ENCODE data around the gene CETN3. TPM values are rescaled to one million over a fixed set of nuclear protein-coding genes. Genes with fewer than 3 reads are reported as not detected.

Gene CETN3
- polyA plus RNA-seq, 3 donors: 0.59 to 9.0 (median 7.7) TPM

DNA sequence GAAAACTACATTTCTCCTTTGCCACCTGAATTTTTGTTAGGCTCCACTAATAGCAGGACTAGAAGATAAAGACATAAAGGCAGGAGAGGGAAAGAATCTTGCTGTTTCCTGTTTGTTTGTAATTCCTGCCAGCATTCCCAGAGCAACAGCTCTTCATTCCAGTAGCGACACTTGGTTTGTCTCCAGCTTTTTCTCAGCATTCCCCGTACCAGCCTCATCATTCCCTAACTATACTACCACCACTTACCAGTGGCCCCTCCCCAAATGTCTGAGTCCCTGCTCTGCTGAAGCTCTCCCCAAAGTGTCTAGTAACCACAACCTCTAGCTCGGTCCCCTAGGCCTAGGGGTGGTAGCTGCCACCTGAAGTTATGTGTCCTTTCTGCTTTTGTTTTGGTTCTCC, 18.6 kb downstream of the CETN3 start:
- intact Hi-C loops (cut with micrococcal nuclease): no loop called here
- TF ChIP-seq, protein P1, sequence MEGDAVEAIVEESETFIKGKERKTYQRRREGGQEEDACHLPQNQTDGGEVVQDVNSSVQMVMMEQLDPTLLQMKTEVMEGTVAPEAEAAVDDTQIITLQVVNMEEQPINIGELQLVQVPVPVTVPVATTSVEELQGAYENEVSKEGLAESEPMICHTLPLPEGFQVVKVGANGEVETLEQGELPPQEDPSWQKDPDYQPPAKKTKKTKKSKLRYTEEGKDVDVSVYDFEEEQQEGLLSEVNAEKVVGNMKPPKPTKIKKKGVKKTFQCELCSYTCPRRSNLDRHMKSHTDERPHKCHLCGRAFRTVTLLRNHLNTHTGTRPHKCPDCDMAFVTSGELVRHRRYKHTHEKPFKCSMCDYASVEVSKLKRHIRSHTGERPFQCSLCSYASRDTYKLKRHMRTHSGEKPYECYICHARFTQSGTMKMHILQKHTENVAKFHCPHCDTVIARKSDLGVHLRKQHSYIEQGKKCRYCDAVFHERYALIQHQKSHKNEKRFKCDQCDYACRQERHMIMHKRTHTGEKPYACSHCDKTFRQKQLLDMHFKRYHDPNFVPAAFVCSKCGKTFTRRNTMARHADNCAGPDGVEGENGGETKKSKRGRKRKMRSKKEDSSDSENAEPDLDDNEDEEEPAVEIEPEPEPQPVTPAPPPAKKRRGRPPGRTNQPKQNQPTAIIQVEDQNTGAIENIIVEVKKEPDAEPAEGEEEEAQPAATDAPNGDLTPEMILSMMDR (IDR thresholded peaks at IDR 0.05): no peak
- no peak overlapping the region for H3K27ac Mint-ChIP-seq
- H3K9me3 Mint-ChIP-seq: peaks cover 0 to 3% (median 0%) of the 10 kb centered on the region in 7 donors
- H3K4me1 Mint-ChIP-seq: no peaks in the 10 kb centered on the region
- H3K27me3 ChIP-seq (ENCODE audit: control insufficient read depth in 2 of 2, insufficient read depth in 2 of 2, low read length in 2 of 2): no peaks in the 10 kb centered on the region
- no peak overlapping the region for H3K4me3 Mint-ChIP-seq
- 100% methylated on average over 2 of the region's 3 CpGs for WGBS (ENCODE audit: insufficient coverage)
- peaks cover 0 to 2% (median 0%) of the 10 kb centered on the region in 3 donors for H3K27me3 Mint-ChIP-seq (ENCODE audit: low read depth in 3 of 3)
- H3K79me2 ChIP-seq (ENCODE audit: insufficient read depth, low read length): no peaks in the 10 kb centered on the region
- H3K4me1 ChIP-seq (ENCODE audit: control insufficient read depth in 1 of 2, insufficient read depth in 2 of 2, low read length in 2 of 2): no peaks in the 10 kb centered on the region
- peaks cover 11 to 12% of the 10 kb centered on the region in 2 donors for H3K36me3 ChIP-seq (replicated peaks in 1 of 2; ENCODE audit: control insufficient read depth in 1 of 2, insufficient read depth in 2 of 2, low read length in 2 of 2)
- no peak overlapping the region for H2AFZ ChIP-seq (ENCODE audit: insufficient read depth, low read depth, low read length, poor library complexity, severe bottlenecking)
- H3K4me2 ChIP-seq (replicated peaks; ENCODE audit: extremely low read depth, low read length, poor library complexity, severe bottlenecking): no peak overlapping the region
- no peak overlapping the region for H3K4me3 ChIP-seq (replicated peaks in 1 of 3; ENCODE audit: low read depth in 2 of 3, low read length in 3 of 3)
- H3K9ac ChIP-seq (ENCODE audit: insufficient read depth, low read length, poor library complexity, severe bottlenecking): no peak overlapping the region
- peaks cover 16 to 17% of the 10 kb centered on the region in 2 donors for H3K36me3 Mint-ChIP-seq
- H3K27ac ChIP-seq (ENCODE audit: low read depth in 1 of 2, low read length in 2 of 2): no peak overlapping the region
- no peaks in the 10 kb centered on the region for H4K20me1 ChIP-seq (ENCODE audit: insufficient read depth, low read length)
- no peak for DNase-seq
- H3K9me3 ChIP-seq (replicated peaks in 1 of 2; ENCODE audit: control insufficient read depth in 1 of 2, insufficient read depth in 1 of 2, low read length in 2 of 2): peaks cover 0 to 2% of the 10 kb centered on the region in 2 donors

DNA sequence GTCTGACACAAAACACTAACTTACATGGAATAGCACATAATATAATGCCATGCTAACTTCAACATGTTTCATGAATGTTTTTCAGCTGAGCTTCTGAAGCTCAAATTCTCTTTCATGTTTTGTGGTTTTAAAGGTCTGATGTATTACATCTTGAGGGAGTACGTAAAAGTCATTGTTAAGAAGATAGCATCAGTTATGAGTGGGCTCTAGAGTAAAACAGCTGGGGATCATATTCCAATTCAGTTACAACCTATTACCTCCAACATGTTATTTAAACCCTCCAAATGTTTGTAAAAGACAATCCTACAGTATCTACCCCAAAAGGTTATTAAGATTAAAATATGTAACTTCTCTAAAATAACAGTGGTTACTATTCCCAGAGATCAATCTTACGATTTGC, 19.2 kb downstream of the CETN3 start:
- H3K4me1 Mint-ChIP-seq: no peaks in the 10 kb centered on the region
- Histone ChIP-seq H3K9me3 (replicated peaks in 1 of 2; ENCODE audit: control insufficient read depth in 1 of 2, insufficient read depth in 1 of 2, low read length in 2 of 2) (peaks cover 0 to 2% of the 10 kb centered on the region in 2 donors), H3K4me3 (replicated peaks in 1 of 3; ENCODE audit: low read depth in 2 of 3, low read length in 3 of 3) (no peak overlapping the region), H3K27ac (ENCODE audit: low read depth in 1 of 2, low read length in 2 of 2) (no peak overlapping the region), H3K79me2 (ENCODE audit: insufficient read depth, low read length) (no peaks in the 10 kb centered on the region), H3K9ac (ENCODE audit: insufficient read depth, low read length, poor library complexity, severe bottlenecking) (no peak overlapping the region), H4K20me1 (ENCODE audit: insufficient read depth, low read length) (no peaks in the 10 kb centered on the region), H3K36me3 (replicated peaks in 1 of 2; ENCODE audit: control insufficient read depth in 1 of 2, insufficient read depth in 2 of 2, low read length in 2 of 2) (peaks cover 11 to 12% of the 10 kb centered on the region in 2 donors), H3K27me3 (ENCODE audit: control insufficient read depth in 2 of 2, insufficient read depth in 2 of 2, low read length in 2 of 2) (no peaks in the 10 kb centered on the region), H2AFZ (ENCODE audit: insufficient read depth, low read depth, low read length, poor library complexity, severe bottlenecking) (no peak overlapping the region), H3K4me2 (replicated peaks; ENCODE audit: extremely low read depth, low read length, poor library complexity, severe bottlenecking) (no peak overlapping the region), H3K4me1 (ENCODE audit: control insufficient read depth in 1 of 2, insufficient read depth in 2 of 2, low read length in 2 of 2) (no peaks in the 10 kb centered on the region)
- intact Hi-C loops (cut with micrococcal nuclease): no loop called here
- no peak overlapping the region for H3K4me3 Mint-ChIP-seq
- H3K27ac Mint-ChIP-seq: no peak overlapping the region
- no CpG with 5 or more reads among the region's 2 CpGs for WGBS (ENCODE audit: insufficient coverage)
- TF ChIP-seq, protein P1 (IDR thresholded peaks at IDR 0.05): no peak
- peaks cover 14 to 16% of the 10 kb centered on the region in 2 donors for H3K36me3 Mint-ChIP-seq
- H3K27me3 Mint-ChIP-seq (ENCODE audit: low read depth in 3 of 3): peaks cover 0 to 2% (median 0%) of the 10 kb centered on the region in 3 donors
- DNase-seq: no peak
- peaks cover 0 to 3% (median 0%) of the 10 kb centered on the region in 7 donors for H3K9me3 Mint-ChIP-seq
